H1 (cell line): ENCODE measurements around the gene DUXA. TPM values are rescaled to one million over a fixed set of nuclear protein-coding genes. Genes with fewer than 3 reads are reported as not detected.

ENCODE experiments used
- SP1 ChIP-seq: IDR thresholded peaks from 2 replicates; pipeline ENCODE4 v1.6.1; 2011; ENCODE audit warnings: low read depth, low read length
- polyA plus RNA-seq, 7 experiments: library from polyadenylated mRNA; depleted of rRNA in 3 of 7; stranded (reverse) in 5 of 7; unstranded in 2 of 7; fragments of >200 nt in 5 of 7; fragments of 200-250 nt in 2 of 7; gene quantifications; 1 replicate in 5 of 7; 2 replicates in 1 of 7; 4 replicates in 1 of 7; pipeline versions ENCODE4 v1.2.1 to v1.2.3, GENCODE V29; 2011 to 2013; ENCODE audit warnings: missing spikeins in 2 of 7, mixed read lengths in 2 of 7
- total RNA-seq: library from RNA; stranded (reverse); fragmentation: NEBNext Ultra II Directional; extraction: Animal tissue kit (Norgen Biotek cat#: 25700); gene quantifications from 2 replicates; pipeline ENCODE4 v1.2.1, GENCODE V29; 2021

Gene DUXA
- total and polyA plus RNA-seq, 2 of the 8 experiments (the other 6 are each of a cell fraction or from before 2014, with no cell fraction given), result not detected

GRCh38 chr19:57192077-57192420 is 24.8 kb upstream of the DUXA start (continued):
- no peak for TF ChIP-seq SP1
